Activated B cell treated with CpG ODN at 0.5 μM for 24 hours (primary cell): ENCODE data around the gene MESP1. TPM values are rescaled to one million over a fixed set of nuclear protein-coding genes. Genes with fewer than 3 reads are reported as not detected.

ENCODE experiments used
- ATAC-seq: fragments of 200-7000 bp; cut with Tn5 transposase; one replicate; pipeline ENCODE4 v1.10.0; 2021; ENCODE audit warnings: low read depth, mild to moderate bottlenecking, moderate library complexity
- CTCF ChIA-PET: fragments of 350-600 bp; sonication (Branson Sonifier 250); formaldehyde crosslinking; loops from one replicate; lab custom pipeline; 2021; ENCODE audit warnings: antibody characterized with exemption; lab: Charles Lee
- POLR2A ChIA-PET: fragments of 350-600 bp; sonication (Branson Sonifier 250); formaldehyde crosslinking; loops from one replicate; lab custom pipeline; 2021; ENCODE audit warnings: antibody characterized with exemption; lab: Charles Lee
- DNase-seq: peaks from one replicate; pipeline ENCODE4 v3.0.0; 2022
- H3K27ac Mint-ChIP-seq: one replicate; pipeline ENCODE4 v1.8.0; 2020; ENCODE audit warnings: mixed read lengths
- H3K27me3 Mint-ChIP-seq: one replicate; pipeline ENCODE4 v1.8.0; 2021; ENCODE audit warnings: mixed read lengths
- H3K36me3 Mint-ChIP-seq: one replicate; pipeline ENCODE4 v1.8.0; 2021; ENCODE audit warnings: low read depth, mixed read lengths
- H3K4me1 Mint-ChIP-seq: one replicate; pipeline ENCODE4 v1.8.0; 2021; ENCODE audit warnings: mixed read lengths
- H3K4me3 Mint-ChIP-seq: one replicate; pipeline ENCODE4 v1.8.0; 2020; ENCODE audit warnings: mild to moderate bottlenecking, mixed read lengths
- H3K9me3 Mint-ChIP-seq: one replicate; pipeline ENCODE4 v1.8.0; 2020; ENCODE audit warnings: mixed read lengths
- intact Hi-C: fragments of 100-400 bp; cut with micrococcal nuclease; formaldehyde crosslinking; loops from one replicate; pipeline ENCODE4 v1.15.1; 2024
- total RNA-seq: library from RNA; stranded (reverse); gene quantifications from 2 replicates; pipeline ENCODE4 v1.2.3, GENCODE V29; 2022
- TF ChIP-seq, protein P1 (sequence below): fragments of 200-600 bp; IDR thresholded peaks from one replicate; pipeline ENCODE4 v1.8.0; 2022; ENCODE audit warnings: antibody characterized with exemption, mild to moderate bottlenecking

MESP1 gene
- total RNA-seq, 1 donor from 2014 or later, result 0.24 TPM

GRCh38 chr15:89753855-89754254 is 2.8 kb upstream of the MESP1 start:
- ChIA-PET POLR2A (interaction anchor here (0.6 kb wide), 1 partner anchor 66 kb away, joined by 3 read pairs; no protein-coding TSS in a partner anchor), CTCF (interaction anchor here (5.0 kb wide), 1 partner anchor 121 kb away, joined by 20 read pairs; no protein-coding TSS in a partner anchor)

GRCh38 chr15:89751748-89752147 is 699 bp upstream of the MESP1 start:
- ChIA-PET CTCF (interaction anchor here (1.8 to 5.0 kb wide), 4 partner anchors 9 to 123 kb away, joined by 7 to 20 read pairs (median 12); no protein-coding TSS in a partner anchor), POLR2A (no interaction called here)
- DNase-seq (no peak), ATAC-seq (no peak)
- Mint-ChIP-seq H3K9me3 (no peaks in the 10 kb centered on the region), H3K27me3 (peaks cover 9% of the 10 kb centered on the region), H3K27ac (no peak overlapping the region), H3K36me3 (no peaks in the 10 kb centered on the region), H3K4me1 (peaks cover 4% of the 10 kb centered on the region), H3K4me3 (no peak overlapping the region)
- TF ChIP-seq, protein P1, sequence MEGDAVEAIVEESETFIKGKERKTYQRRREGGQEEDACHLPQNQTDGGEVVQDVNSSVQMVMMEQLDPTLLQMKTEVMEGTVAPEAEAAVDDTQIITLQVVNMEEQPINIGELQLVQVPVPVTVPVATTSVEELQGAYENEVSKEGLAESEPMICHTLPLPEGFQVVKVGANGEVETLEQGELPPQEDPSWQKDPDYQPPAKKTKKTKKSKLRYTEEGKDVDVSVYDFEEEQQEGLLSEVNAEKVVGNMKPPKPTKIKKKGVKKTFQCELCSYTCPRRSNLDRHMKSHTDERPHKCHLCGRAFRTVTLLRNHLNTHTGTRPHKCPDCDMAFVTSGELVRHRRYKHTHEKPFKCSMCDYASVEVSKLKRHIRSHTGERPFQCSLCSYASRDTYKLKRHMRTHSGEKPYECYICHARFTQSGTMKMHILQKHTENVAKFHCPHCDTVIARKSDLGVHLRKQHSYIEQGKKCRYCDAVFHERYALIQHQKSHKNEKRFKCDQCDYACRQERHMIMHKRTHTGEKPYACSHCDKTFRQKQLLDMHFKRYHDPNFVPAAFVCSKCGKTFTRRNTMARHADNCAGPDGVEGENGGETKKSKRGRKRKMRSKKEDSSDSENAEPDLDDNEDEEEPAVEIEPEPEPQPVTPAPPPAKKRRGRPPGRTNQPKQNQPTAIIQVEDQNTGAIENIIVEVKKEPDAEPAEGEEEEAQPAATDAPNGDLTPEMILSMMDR, result no peak
- intact Hi-C loops, result loop anchor here (5.0 kb wide), 2 partner anchors 141 to 351 kb away; partner anchors contain the start of genes AP3S2 and IDH2

More at GRCh38 chr15:89753855-89754254, 2.8 kb upstream of the MESP1 start:
- Mint-ChIP-seq H3K4me3 (no peak overlapping the region), H3K36me3 (no peaks in the 10 kb centered on the region), H3K4me1 (peaks cover 4% of the 10 kb centered on the region), H3K27me3 (peaks cover 9% of the 10 kb centered on the region), H3K27ac (no peak overlapping the region), H3K9me3 (no peaks in the 10 kb centered on the region)
- TF ChIP-seq, protein P1, result no peak
- ATAC-seq (no peak), DNase-seq (no peak)
- intact Hi-C loops, result loop anchor here (5.0 kb wide), 2 partner anchors 138 to 348 kb away; partner anchors contain the start of genes AP3S2 and IDH2

- H3K9me3 Mint-ChIP-seq, result no peaks in the 10 kb centered on the region
- H3K4me3 Mint-ChIP-seq, result peak overlapping the region; percentile 80
- H3K27ac Mint-ChIP-seq, result no peak overlapping the region
- ChIA-PET CTCF (interaction anchor here (0.6 to 3.5 kb wide), 5 partner anchors 10 to 282 kb away, joined by 3 to 13 read pairs (median 8); no protein-coding TSS in a partner anchor), POLR2A (interaction anchor here (1.3 kb wide), 1 partner anchor 10 kb away, joined by 3 read pairs; no protein-coding TSS in a partner anchor)
- intact Hi-C loops, result loop anchor here (1.0 to 5.0 kb wide), 3 partner anchors 10 to 352 kb away; partner anchors contain the start of genes AP3S2 and IDH2
- no peaks in the 10 kb centered on the region for H3K36me3 Mint-ChIP-seq
- TF ChIP-seq, protein P1, result no peak
- H3K27me3 Mint-ChIP-seq, result peaks cover 9% of the 10 kb centered on the region
- H3K4me1 Mint-ChIP-seq, result peaks cover 4% of the 10 kb centered on the region
- DNase-seq (no peak), ATAC-seq (no peak)
These were observed 994 bp downstream of the MESP1 start for GRCh38 chr15:89749951-89750559.

- H3K27ac Mint-ChIP-seq, result no peak overlapping the region
- ChIA-PET CTCF (interaction anchor here (1.0 to 3.5 kb wide), 3 partner anchors 9 to 127 kb away, joined by 4 to 13 read pairs (median 8); no protein-coding TSS in a partner anchor), POLR2A (interaction anchor here (1.3 kb wide), 1 partner anchor 9 kb away, joined by 3 read pairs; no protein-coding TSS in a partner anchor)
These were observed 1.5 kb downstream of the MESP1 start for GRCh38 chr15:89749526-89749925.

More at GRCh38 chr15:89749526-89749925, 1.5 kb downstream of the MESP1 start:
- TF ChIP-seq, protein P1, result no peak
- Mint-ChIP-seq H3K27me3 (peaks cover 11% of the 10 kb centered on the region), H3K36me3 (no peaks in the 10 kb centered on the region), H3K4me1 (peaks cover 4% of the 10 kb centered on the region), H3K9me3 (no peaks in the 10 kb centered on the region), H3K4me3 (peak overlapping the region; percentile 80)
- DNase-seq, result no peak
- intact Hi-C loops, result no loop called here
- ATAC-seq, result no peak
